GM21423 (cell line): Measurements from ENCODE around the gene CAVIN2.

Experiments
- ATAC-seq: cut with Tn5 transposase; IDR thresholded peaks from one replicate; pipeline ENCODE4 v1.9.1; 2021; ENCODE audit warnings: mild to moderate bottlenecking, moderate library complexity; ENCODE audit not compliant: unreplicated experiment

The CAVIN2 gene

DNA sequence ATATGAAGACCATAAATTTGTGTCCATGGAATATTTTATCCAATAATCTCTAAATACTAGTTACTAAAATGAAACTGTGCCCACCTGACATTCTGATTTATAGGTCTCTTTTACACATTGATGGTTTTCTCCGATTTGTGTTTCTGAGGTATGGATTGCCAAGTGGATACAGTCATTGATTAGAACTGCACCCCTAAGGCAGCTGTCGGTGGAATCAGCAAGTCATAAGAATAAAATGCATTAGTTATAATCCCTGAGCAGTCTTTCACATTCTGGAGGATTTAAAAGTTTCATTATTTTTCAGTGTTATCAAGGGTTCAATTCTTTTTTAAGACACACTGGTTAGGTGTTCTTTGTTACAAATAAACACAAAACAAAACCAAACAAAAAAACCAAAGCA, 6.0 kb downstream of the CAVIN2 start:
- no peak for ATAC-seq

DNA sequence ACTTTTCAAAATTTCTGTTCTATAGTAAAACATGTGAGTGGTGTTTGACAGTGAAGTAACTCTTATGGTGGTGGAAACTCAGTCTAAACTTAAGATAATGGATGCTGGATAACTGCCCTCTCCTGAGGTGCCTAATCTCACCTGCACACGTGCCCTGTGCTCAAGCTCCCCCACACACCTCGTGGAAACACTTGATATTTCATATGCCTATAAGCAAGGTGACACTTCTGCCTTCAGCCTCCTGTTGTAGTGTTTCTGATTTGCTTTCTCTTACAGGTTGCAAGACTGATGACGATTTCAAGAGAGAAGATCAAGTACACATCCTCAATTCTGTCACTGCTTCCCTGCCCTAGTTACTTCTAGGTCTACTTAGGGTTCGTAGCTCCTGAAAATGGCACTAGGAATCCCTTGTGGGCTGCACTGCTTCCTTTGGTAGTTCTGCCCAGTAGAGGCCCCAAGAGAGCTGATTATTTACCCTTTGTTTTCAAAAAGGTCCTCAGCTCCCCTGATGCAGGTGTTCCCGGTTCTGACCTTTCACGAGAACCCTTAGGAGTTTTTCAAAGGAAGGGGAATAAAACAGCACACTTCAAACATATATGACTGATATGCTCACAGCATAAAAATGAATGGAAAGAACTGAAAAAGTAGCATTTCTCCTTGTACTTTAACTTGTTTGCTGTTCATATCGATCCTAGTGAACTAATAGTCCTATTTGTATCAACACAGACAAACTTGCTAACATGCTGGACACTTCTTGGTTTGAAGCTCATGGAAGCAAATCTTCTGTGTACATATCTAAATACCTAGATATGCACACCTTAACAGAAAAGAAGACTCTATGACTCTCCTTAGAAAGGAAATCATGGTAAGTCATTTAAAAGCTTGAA, 6.7 kb downstream of the CAVIN2 start:
- no peak for ATAC-seq

DNA sequence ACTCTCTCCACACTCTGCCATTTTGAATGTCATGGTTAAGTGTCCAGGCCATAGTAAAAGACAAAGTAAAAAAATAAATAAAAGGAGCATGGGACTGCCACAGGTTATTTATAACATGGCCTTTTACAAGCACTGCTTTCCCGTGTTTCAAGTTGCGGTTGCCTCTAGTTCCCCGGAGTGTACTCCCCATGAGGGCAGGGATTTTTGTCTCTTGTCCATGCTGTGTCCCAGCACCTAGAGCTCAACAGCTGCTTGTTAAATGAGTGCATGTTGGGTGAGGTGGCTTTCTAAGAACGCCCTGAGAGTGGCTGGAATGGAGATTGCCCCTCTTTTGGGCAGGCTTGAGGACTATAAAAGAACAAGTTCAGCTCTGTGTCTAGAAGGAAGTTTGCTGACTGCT, 8.4 kb downstream of the CAVIN2 start:
- no peak for ATAC-seq

DNA sequence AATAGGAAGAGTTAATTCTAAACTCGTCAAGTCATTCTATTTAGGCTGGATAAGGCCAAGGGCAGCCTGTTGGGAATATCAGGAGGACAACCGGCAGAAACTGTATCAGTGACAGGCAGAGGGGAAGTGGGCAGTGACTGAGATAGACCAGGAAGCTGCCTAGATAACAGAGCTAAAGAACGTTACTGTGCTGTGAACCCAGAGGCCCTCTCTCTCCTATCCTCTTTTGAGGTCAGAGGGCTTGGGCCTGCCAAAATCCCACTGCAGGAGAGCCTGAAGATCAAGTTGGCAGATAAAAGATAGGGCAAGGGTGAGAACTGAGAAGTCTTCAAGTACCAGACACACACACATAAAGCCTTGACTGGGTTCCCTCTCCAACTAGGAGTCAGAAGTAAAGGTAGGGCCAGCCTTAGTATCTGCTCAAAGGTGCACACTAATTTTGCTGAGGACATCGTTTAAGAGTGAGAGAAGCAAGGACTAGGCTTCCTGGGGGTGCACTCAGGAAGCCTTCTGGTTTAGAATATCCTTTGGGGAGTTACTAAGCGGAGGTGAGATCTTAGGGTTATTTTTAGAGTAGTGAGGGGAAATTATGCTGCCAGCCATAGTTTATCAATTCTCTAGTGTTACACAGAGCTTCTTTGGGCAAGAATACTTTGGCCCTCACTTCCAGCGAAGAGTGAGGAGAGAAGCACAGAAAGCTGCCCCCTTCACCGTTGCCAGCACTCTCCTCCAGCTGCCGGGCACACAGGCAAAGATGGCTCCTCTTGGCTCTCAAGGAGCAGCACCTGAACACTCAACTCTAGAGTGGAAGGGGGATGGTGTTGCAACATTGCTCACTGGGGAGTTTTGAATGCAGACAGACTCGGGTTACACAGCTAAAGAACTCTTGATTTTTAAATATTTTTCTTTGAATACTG, 9.8 kb downstream of the CAVIN2 start:
- no peak for ATAC-seq

DNA sequence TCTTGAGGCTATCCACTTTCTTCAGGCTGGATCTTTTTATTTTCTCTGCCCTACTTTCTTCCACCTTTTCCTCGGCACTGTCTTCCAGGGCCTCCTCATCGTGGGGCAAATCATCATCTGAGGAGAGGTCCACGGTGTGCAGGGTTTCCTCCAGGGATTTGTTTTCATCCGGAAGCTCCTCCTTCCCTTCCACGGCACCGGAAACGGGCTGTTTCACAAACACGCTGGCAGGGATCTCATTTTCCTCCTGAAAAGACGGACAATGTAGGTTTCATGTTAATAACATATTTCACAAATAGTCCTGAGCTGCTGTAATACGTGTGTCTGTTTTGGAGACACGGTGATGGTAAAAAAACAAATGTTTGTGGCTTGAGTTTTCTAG, 10.4 kb downstream of the CAVIN2 start:
- no peak for ATAC-seq

DNA sequence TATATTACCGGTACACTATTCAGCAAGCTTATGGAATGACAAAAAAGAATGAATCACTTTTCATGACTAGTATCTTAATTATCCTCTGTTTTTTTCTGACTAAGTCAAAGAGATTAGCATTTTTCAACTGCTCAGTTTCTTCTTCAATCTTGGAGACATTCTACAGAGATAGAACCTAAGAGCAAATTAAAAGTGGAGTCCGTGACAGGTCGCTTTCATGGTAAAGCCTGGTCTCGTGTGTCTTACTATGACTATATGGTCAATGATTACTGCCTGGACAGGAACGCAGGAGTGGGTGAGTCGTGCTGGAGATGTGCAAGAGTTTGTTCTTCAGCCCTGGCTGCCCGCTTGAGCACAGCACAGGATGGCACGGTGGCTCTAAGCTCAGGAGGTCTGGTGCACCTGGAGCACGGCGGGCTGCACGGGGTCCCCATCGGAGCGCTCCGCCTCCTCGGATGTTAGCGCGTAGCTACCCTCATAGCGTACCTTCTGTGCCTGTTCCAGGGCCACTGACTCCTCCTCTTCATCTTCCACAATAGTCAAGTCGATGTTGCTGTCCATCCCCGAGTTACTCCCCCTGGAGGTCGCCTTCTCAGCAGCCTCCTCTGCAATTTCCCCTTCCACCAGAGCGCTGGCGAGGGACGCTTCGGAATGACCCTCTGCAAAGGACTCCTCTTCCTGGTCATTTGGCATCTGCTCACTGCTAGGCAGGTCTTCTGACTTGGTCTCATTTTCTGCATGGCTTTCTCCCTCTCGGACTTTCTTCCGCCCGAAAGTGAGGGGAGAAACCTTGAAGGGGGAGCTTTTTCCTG, 11.1 kb downstream of the CAVIN2 start:
- ATAC-seq = no peak

DNA sequence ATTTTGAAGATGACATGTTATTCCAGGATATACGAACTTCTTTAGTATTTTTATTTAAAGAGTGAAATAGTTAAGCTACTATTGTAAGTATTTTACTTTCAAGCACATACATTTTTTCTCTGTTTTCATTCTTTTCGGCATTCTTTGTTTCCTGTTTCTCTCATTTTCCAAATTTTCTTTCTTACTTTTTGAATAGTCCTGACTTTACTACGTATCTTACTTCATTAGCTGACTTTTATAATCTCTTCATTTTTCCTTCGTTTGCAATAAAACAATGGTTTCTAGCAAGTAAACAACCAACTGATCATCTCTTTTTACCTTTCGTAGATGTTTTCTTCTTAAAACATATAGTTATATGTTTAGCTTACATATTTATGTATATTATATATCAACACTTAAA, 11.8 kb downstream of the CAVIN2 start:
- ATAC-seq = no peak

DNA sequence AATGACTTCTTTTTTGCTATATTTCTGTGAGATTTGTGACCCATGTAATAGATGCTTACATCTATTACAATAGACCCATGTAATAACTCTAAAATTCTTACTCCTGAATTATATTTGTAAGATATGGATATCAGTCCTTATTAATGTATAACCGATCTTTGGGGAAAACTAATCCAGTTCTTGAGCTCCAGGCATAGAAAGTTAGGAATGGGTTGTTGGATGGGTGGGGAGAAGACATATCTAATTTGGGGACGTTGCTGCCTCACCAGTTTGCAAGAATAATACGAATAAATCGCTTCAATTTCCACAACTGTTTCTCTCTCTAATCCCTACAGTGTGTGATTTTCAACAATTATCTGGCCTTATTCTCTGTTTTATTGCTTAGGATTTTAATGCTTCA, 13.5 kb downstream of the CAVIN2 start:
- ATAC-seq = no peak

DNA sequence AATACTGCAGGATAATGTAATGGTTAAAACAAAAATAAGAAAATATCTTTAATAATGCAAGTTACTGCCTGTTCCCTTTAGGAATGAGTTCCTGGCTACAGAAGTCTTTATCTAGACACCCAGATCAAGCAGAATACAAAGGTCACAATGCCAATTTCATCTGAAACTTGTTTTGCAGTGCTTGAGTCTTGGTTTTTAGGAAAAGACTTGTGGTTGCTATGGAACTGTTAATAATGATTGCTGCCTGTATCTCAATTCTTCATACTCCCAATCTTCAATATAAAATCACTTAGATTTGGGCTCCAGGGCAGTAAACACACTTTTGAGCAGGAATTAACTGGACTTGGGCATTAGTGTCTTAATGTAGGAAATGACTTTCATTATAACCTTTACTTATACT, 14.2 kb downstream of the CAVIN2 start:
- no peak for ATAC-seq

DNA sequence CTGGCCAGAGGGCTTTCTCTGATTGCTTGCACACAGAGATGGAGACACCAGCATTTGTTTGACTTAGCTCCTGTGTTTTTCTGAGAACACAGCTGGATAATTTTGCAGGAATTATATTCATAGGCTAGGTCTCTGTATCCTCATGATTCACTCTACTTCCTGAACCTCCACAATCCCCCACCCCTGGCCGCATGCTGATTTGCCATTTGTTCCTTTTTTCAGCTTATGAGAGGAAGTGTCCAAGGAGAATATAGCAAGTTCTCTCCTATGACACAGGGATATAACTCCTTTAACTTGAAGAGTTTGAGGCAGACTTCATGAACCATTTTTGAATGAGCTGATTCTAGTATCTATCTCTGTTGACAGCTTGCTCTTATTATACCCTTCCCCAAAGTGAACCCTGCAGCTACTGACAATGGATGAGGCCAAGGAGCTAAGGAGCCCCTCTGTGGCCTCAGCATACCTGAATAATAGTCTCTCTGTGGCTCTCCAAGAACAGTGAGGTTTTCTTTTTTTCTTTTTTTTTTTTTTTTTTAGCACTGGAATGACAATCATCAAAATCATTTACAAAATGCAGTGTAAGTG, 15.4 kb downstream of the CAVIN2 start:
- no peak for ATAC-seq

DNA sequence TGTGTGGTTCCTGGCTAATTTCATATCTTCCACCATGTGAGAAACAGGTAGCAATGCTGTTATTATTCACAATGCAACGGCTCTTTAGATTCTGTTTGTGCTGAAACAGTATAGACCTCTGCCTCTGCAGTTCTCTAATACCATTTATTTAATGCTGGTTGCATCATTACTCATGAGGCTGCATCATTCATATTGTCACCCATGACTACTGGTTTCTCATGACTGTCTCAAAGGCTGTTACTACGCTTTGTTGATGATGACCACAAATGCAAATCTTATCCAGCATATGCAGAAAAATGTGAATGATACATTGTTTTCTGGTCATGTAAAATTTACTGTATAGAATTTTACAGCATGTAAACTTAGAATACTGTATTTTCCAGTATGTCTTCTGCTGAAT, 22.5 kb downstream of the CAVIN2 start:
- ATAC-seq = no peak

DNA sequence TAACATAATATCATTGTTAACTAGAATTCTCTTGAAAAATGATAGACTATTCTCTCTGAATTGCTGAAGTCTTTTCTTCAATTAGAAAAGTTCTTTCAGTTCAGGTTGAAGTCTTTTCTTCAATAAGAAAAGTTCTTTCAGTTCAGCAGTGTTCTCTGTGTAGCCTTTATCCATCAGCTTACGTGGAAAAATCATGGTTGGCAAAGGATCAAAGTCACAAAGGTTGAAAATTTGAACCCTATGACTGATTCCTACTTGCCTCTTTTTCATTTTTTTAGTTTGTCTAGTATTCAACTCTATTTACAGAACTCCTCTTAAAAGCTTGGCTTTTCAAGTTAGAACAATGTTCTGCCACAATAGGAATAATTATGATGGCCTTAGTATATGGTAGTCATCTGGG, 25.8 kb downstream of the CAVIN2 start:
- no peak for ATAC-seq

DNA sequence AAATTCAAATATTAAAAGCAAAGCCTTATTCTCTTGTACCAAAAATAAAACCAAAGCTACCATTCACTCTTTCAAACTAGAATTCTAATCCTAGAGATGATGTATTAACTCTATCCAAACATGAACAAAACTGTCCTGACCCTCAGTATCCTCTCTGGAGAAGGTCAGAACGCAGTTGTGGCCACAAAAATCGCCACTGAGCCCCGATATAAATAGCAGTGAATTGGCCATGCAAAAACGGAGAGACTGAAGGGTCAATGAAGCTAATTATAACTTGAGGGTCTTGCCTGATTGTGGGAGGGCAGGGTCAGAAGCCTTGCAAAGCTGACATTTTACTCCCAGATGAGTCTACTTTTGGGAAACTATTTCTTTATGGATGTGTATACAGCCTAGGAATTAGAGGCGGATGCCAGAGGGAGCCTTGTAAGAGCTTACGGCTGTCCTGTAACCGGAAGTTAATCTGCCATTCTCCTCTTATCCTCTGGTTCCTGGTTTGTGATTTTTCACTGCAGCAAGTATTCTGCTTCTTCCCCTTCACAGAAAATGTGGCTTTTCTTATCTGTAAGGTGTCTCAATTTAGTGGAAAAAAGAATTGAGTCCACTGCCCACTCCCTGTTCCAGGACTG, 28.1 kb downstream of the CAVIN2 start:
- ATAC-seq = no peak

DNA sequence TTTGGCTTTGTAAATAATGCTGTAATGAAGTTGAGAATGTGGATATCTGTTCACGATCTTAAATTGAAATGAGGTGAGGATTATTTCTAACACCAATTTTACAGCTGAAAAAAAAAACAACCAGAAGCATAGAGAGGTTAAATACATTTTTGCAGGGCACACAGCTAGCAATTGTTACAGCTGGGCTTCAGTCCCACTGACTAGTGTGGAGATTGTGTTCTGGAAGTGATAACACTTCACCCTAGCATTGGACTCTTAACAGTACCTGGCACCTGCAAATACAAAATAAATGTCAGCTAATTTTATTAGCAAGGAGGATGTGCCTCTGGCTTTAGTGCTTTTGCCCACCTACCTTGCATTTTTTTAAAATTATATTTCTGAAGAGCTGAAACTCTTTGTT, 28.8 kb downstream of the CAVIN2 start:
- no peak for ATAC-seq

DNA sequence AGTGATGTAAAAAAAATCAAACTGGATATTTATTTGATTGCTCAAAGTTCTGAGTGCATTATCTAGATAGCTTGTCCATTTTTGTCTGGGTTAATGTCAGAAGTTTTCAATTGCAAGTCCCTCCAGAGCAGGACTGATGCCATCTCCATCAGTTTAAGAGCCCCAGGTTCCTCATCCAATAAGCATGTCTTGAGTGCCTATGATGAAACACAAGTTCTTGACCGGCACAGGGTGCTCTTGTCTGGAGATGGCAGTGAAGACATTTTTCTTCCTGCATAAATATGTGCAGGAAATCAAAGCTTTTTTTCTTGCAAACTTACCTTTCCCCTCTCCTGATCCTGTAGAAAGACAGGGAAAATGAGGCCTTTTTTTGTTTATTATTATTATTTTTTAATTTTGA, 31.9 kb downstream of the CAVIN2 start:
- no peak for ATAC-seq

DNA sequence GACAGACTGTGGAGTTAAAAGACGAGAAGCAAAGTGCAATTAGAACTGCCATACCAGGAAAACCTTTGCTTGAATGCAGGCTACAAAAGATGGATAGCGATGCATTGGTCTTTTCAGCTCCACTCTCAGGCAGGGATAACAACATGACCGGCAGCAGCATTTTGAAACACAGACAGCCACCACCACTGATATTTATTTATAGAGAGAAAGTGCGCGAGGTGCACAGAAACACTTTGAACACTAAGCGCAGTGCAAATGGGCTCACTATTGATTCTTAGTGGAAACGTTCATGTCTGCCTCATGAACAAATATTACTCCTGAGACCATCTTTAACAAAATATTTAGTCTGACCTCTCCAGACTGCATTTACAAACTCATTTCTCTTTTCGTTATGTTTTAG, 32.9 kb downstream of the CAVIN2 start:
- ATAC-seq = no peak

DNA sequence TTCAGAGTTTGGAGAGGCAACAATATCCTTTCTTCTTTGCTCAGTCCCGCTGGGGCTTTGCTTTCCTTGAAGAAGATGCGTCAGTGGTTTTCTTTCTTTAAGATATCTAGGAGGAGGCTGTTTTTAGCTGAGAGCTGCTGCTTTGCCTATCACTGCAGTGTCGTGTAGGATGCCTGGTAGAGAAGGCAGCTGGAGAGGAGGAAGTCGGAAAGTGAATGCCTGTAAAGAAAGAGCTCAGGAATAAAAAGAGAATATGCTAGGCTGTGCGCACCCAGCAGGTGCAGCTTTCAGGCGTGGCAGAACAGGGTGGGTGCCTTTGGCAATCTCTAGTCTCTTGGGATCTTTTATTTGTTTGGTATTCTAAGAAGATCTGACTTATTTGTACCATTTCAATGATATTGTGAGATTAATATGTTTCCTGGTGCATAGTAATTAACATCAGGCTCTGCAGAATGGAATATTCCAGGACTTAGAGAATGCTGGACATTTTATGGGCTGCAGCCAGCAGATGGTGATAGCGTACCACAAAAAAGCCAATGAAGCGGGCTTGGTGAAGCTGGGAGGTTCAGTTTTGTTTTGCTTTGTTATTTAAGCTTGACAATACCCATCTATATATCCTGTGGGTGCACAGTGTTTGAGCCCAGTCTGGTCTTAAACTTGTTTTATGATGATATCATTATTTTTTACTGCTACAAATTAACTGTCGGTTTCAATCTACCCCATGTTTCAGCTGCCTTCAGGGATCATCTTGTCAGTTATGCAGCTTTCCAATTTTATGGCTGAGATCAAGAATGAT, 34.9 kb downstream of the CAVIN2 start:
- ATAC-seq = peak; percentile 80

DNA sequence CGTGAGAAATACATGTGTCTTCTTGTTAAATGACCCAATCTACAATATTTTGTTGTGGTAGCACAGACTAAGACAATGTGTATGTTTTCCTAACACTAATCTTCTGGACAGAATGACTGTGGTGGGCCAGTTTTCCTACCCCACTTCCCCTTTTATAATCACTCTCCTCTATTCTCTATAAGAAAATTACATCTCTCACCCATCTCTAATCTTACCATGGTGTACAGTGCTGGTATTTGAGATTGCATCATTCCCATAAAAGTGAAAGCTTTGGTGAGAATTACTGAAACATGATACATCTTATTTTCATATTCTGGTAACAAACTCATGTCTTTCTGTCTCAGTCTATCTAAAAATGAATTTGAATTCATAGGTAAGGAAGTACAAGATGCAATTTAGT, 40.5 kb downstream of the CAVIN2 start:
- ATAC-seq = no peak

DNA sequence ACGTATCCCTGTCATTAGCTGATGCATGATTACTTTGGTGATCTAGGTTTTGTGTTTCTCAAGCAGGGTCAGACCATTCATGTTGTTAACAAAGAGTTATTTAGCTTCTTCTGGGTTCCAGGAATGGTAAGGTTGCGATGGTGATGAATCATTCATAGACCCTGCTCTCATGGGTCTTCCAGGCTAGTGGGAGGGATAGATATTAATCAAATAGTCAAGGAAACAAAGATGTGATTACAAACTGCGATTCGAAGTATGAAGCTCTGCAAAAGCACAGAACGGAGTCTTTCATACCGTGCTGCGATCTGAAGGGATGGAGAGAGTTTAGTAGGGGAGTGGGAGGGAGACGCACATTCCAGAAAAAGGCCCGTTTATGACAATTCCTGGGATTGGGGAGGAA, 42.1 kb downstream of the CAVIN2 start:
- ATAC-seq = no peak

DNA sequence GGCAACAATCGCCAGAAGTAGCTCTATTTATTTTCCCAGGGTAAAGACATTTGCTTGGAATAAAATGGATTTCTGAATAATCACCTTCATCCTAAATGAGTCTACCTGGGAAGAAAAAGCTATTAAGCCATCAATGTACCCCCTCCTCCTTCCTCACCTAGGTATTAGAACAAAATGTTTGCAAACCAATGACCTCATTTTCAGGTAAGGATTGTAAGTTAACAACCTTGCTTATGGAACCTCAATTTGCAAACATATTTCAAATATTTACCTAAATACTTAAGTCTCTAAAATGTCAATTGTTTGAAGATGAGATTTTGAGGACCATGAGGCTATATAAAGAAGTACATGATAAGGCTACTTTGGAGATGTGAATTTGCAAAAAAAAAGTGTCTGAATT, 43.9 kb downstream of the CAVIN2 start:
- no peak for ATAC-seq
